ENCODE data around the gene BRINP2. TPM values are rescaled to one million over a fixed set of nuclear protein-coding genes. Genes with fewer than 3 reads are reported as not detected.

Gene BRINP2
- not detected in 2 replicates for total RNA-seq (2014; rRNA removed; shearing (Covaris generic))

GRCh38 chr1:177170756-177171535 lies at the start of gene BRINP2:
Gene BRINP2, plus strand, starts transcription at chr1:177170958. Its CDS starts 58,919 bp downstream, at chr1:177229877.
- no peak for DNase-seq (ENCODE audit: low spot score)

GRCh38 chr1:177122461-177123251 lies 48.1 kb upstream of the BRINP2 start:
- DNase-seq (ENCODE audit: low spot score), result no peak

- no peak for DNase-seq (ENCODE audit: low spot score)
Observed at GRCh38 chr1:177124577-177125278, 46.0 kb upstream of the BRINP2 start.

- DNase-seq (ENCODE audit: low spot score), result no peak
Observed at GRCh38 chr1:177126267-177126666, 44.5 kb upstream of the BRINP2 start.

GRCh38 chr1:177128665-177129281 lies 42.0 kb upstream of the BRINP2 start:
- DNase-seq (ENCODE audit: low spot score), result no peak

GRCh38 chr1:177130451-177130945 lies 40.3 kb upstream of the BRINP2 start:
- no peak for DNase-seq (ENCODE audit: low spot score)

GRCh38 chr1:177131723-177132122 lies 39.0 kb upstream of the BRINP2 start:
- no peak for DNase-seq (ENCODE audit: low spot score)

GRCh38 chr1:177132141-177132540 lies 38.6 kb upstream of the BRINP2 start:
- DNase-seq (ENCODE audit: low spot score), result no peak

GRCh38 chr1:177133977-177134538 lies 36.7 kb upstream of the BRINP2 start:
- DNase-seq (ENCODE audit: low spot score), result no peak

- DNase-seq (ENCODE audit: low spot score), result no peak
Observed at GRCh38 chr1:177135250-177135649, 35.5 kb upstream of the BRINP2 start.

GRCh38 chr1:177137814-177138213 lies 32.9 kb upstream of the BRINP2 start:
- DNase-seq (ENCODE audit: low spot score), result no peak

- no peak for DNase-seq (ENCODE audit: low spot score)
Observed at GRCh38 chr1:177138347-177138746, 32.4 kb upstream of the BRINP2 start.

- DNase-seq (ENCODE audit: low spot score), result no peak
Observed at GRCh38 chr1:177142010-177142409, 28.7 kb upstream of the BRINP2 start.

GRCh38 chr1:177142791-177143271 lies 27.9 kb upstream of the BRINP2 start:
- DNase-seq (ENCODE audit: low spot score), result no peak

- DNase-seq (ENCODE audit: low spot score), result no peak
Observed at GRCh38 chr1:177145106-177146070, 25.4 kb upstream of the BRINP2 start.

GRCh38 chr1:177146499-177146898 lies 24.3 kb upstream of the BRINP2 start:
- no peak for DNase-seq (ENCODE audit: low spot score)

GRCh38 chr1:177162243-177162642 lies 8.5 kb upstream of the BRINP2 start:
- DNase-seq (ENCODE audit: low spot score), result no peak

- DNase-seq (ENCODE audit: low spot score), result no peak
Observed at GRCh38 chr1:177163844-177164379, 6.8 kb upstream of the BRINP2 start.

GRCh38 chr1:177164380-177165068 lies 6.2 kb upstream of the BRINP2 start, which contains the start of gene ASTN1:
Gene ASTN1, minus strand, starts transcription at chr1:177164712. Its CDS starts 36 bp downstream, at chr1:177164676.
- DNase-seq (ENCODE audit: low spot score), result no peak

Measured in HT-29 (cell line).